Activated CD4-positive, alpha-beta memory T cell treated with anti-CD3 and anti-CD28 coated beads, Interleukin-2, amount 10 ng/mL, durations not matched to agents 7 days and 5 days (primary cell): ENCODE measurements around the gene GALNT7. TPM values are rescaled to one million over a fixed set of nuclear protein-coding genes. Genes with fewer than 3 reads are reported as not detected.

Experiments used
- CTCF ChIA-PET: fragments of 350-600 bp; sonication (Branson Sonifier 250); formaldehyde crosslinking; loops from one replicate; lab custom pipeline; 2021; ENCODE audit warnings: antibody characterized with exemption, inconsistent platforms; lab: Charles Lee
- POLR2A ChIA-PET: fragments of 350-600 bp; sonication (Branson Sonifier 250); formaldehyde crosslinking; loops from one replicate; lab custom pipeline; 2021; ENCODE audit warnings: antibody characterized with exemption; lab: Charles Lee
- DNase-seq: peaks from one replicate; pipeline ENCODE4 v3.0.0-alpha.2; 2020
- H3K27ac Mint-ChIP-seq: one replicate; pipeline ENCODE4 v1.8.0; 2021; ENCODE audit warnings: mild to moderate bottlenecking, mixed read lengths
- H3K27me3 Mint-ChIP-seq: one replicate; pipeline ENCODE4 v1.8.0; 2021; ENCODE audit warnings: mixed read lengths
- H3K36me3 Mint-ChIP-seq: one replicate; pipeline ENCODE4 v1.8.0; 2021; ENCODE audit warnings: low read depth, mixed read lengths
- H3K4me1 Mint-ChIP-seq: one replicate; pipeline ENCODE4 v1.8.0; 2021; ENCODE audit warnings: mixed read lengths
- H3K4me3 Mint-ChIP-seq: one replicate; pipeline ENCODE4 v1.8.0; 2021; ENCODE audit warnings: mild to moderate bottlenecking, mixed read lengths
- H3K9me3 Mint-ChIP-seq: one replicate; pipeline ENCODE4 v1.8.0; 2021; ENCODE audit warnings: mixed read lengths
- total RNA-seq, 2 experiments: library from RNA; stranded (reverse); gene quantifications; one replicate each; pipeline ENCODE4 v1.2.3, GENCODE V29; 2021

The GALNT7 gene
- total RNA-seq, 2 experiments from 2014 or later: 16.0 to 19.1 TPM

GRCh38 chr4:173139561-173139960 is 29.1 kb upstream of the GALNT7 start:
- peaks cover 3% of the 10 kb centered on the region for H3K27me3 Mint-ChIP-seq
- H3K36me3 Mint-ChIP-seq: no peaks in the 10 kb centered on the region
- H3K4me3 Mint-ChIP-seq: no peak overlapping the region
- no peaks in the 10 kb centered on the region for H3K9me3 Mint-ChIP-seq
- H3K4me1 Mint-ChIP-seq: no peaks in the 10 kb centered on the region
- CTCF ChIA-PET: no interaction called here
- POLR2A ChIA-PET: no interaction called here
- no peak for DNase-seq
- no peak overlapping the region for H3K27ac Mint-ChIP-seq

- H3K36me3 Mint-ChIP-seq: no peaks in the 10 kb centered on the region
- no peaks in the 10 kb centered on the region for H3K4me1 Mint-ChIP-seq
- no peaks in the 10 kb centered on the region for H3K9me3 Mint-ChIP-seq
- no peak for DNase-seq
- no peak overlapping the region for H3K27ac Mint-ChIP-seq
- no peak overlapping the region for H3K4me3 Mint-ChIP-seq
- peaks cover 1% of the 10 kb centered on the region for H3K27me3 Mint-ChIP-seq
- ChIA-PET CTCF (no interaction called here), POLR2A (no interaction called here)
Measured at GRCh38 chr4:173145131-173145530, 23.5 kb upstream of the GALNT7 start.

GRCh38 chr4:173146456-173146855 is 22.2 kb upstream of the GALNT7 start:
- Mint-ChIP-seq H3K4me3 (no peak overlapping the region), H3K27me3 (no peaks in the 10 kb centered on the region), H3K27ac (no peak overlapping the region), H3K9me3 (no peaks in the 10 kb centered on the region), H3K36me3 (no peaks in the 10 kb centered on the region), H3K4me1 (no peaks in the 10 kb centered on the region)
- no peak for DNase-seq
- ChIA-PET POLR2A (interaction anchor here (0.6 kb wide), 1 partner anchor 132 kb away, joined by 3 read pairs; no protein-coding TSS in a partner anchor), CTCF (no interaction called here)

GRCh38 chr4:173151496-173151895 is 17.1 kb upstream of the GALNT7 start:
- Mint-ChIP-seq H3K36me3 (no peaks in the 10 kb centered on the region), H3K27ac (no peak overlapping the region), H3K4me1 (no peaks in the 10 kb centered on the region), H3K9me3 (no peaks in the 10 kb centered on the region), H3K4me3 (no peak overlapping the region), H3K27me3 (no peaks in the 10 kb centered on the region)
- CTCF ChIA-PET: no interaction called here
- POLR2A ChIA-PET: no interaction called here
- DNase-seq: no peak

- Mint-ChIP-seq H3K27me3 (no peaks in the 10 kb centered on the region), H3K27ac (no peak overlapping the region), H3K9me3 (no peaks in the 10 kb centered on the region), H3K4me1 (no peaks in the 10 kb centered on the region), H3K36me3 (no peaks in the 10 kb centered on the region), H3K4me3 (no peak overlapping the region)
- ChIA-PET POLR2A (no interaction called here), CTCF (no interaction called here)
- no peak for DNase-seq
Measured at GRCh38 chr4:173152104-173152503, 16.5 kb upstream of the GALNT7 start.

- POLR2A ChIA-PET: no interaction called here
- no peak for DNase-seq
- Mint-ChIP-seq H3K27ac (no peak overlapping the region), H3K4me1 (no peaks in the 10 kb centered on the region), H3K4me3 (no peak overlapping the region), H3K27me3 (no peaks in the 10 kb centered on the region), H3K36me3 (no peaks in the 10 kb centered on the region), H3K9me3 (no peaks in the 10 kb centered on the region)
- CTCF ChIA-PET: no interaction called here
Measured at GRCh38 chr4:173153445-173153844, 15.2 kb upstream of the GALNT7 start.

- Mint-ChIP-seq H3K36me3 (peaks cover under 1% of the 10 kb centered on the region), H3K4me1 (no peaks in the 10 kb centered on the region), H3K4me3 (no peak overlapping the region), H3K27me3 (no peaks in the 10 kb centered on the region), H3K9me3 (no peaks in the 10 kb centered on the region), H3K27ac (no peak overlapping the region)
- no peak for DNase-seq
- ChIA-PET CTCF (no interaction called here), POLR2A (no interaction called here)
Measured at GRCh38 chr4:173159791-173160190, 8.8 kb upstream of the GALNT7 start.

- H3K27ac Mint-ChIP-seq: no peak overlapping the region
Measured at GRCh38 chr4:173160871-173161270, 7.7 kb upstream of the GALNT7 start.

GRCh38 chr4:173161311-173161710 is 7.3 kb upstream of the GALNT7 start:
- H3K9me3 Mint-ChIP-seq: no peaks in the 10 kb centered on the region
- no peaks in the 10 kb centered on the region for H3K27me3 Mint-ChIP-seq
- H3K27ac Mint-ChIP-seq: no peak overlapping the region
- ChIA-PET CTCF (no interaction called here), POLR2A (no interaction called here)
- peaks cover 2% of the 10 kb centered on the region for H3K36me3 Mint-ChIP-seq
- no peak for DNase-seq
- H3K4me1 Mint-ChIP-seq: peaks cover 3% of the 10 kb centered on the region
- no peak overlapping the region for H3K4me3 Mint-ChIP-seq

More at GRCh38 chr4:173160871-173161270, 7.7 kb upstream of the GALNT7 start:
- Mint-ChIP-seq H3K4me1 (peaks cover under 1% of the 10 kb centered on the region), H3K9me3 (no peaks in the 10 kb centered on the region), H3K4me3 (no peak overlapping the region), H3K27me3 (no peaks in the 10 kb centered on the region), H3K36me3 (peaks cover 2% of the 10 kb centered on the region)
- ChIA-PET POLR2A (no interaction called here), CTCF (no interaction called here)
- DNase-seq: no peak

- H3K27me3 Mint-ChIP-seq: no peaks in the 10 kb centered on the region
- no peak overlapping the region for H3K4me3 Mint-ChIP-seq
- ChIA-PET CTCF (interaction anchor here (0.9 to 1.3 kb wide), 2 partner anchors 136 to 142 kb away, joined by 4 to 5 read pairs; no protein-coding TSS in a partner anchor), POLR2A (interaction anchor here (1.2 kb wide), 1 partner anchor 168 kb away, joined by 3 read pairs; no protein-coding TSS in a partner anchor)
- H3K27ac Mint-ChIP-seq: no peak overlapping the region
- H3K4me1 Mint-ChIP-seq: peaks cover 19% of the 10 kb centered on the region
- no peaks in the 10 kb centered on the region for H3K9me3 Mint-ChIP-seq
- peaks cover 2% of the 10 kb centered on the region for H3K36me3 Mint-ChIP-seq
- DNase-seq: no peak
Measured at GRCh38 chr4:173165706-173166105, 2.9 kb upstream of the GALNT7 start.

- Mint-ChIP-seq H3K4me3 (no peak overlapping the region), H3K4me1 (peaks cover 27% of the 10 kb centered on the region), H3K9me3 (no peaks in the 10 kb centered on the region), H3K36me3 (peaks cover 2% of the 10 kb centered on the region), H3K27ac (no peak overlapping the region), H3K27me3 (no peaks in the 10 kb centered on the region)
- CTCF ChIA-PET: no interaction called here
- POLR2A ChIA-PET: interaction anchor here (3.1 kb wide), 1 partner anchor 167 kb away, joined by 43 read pairs; the partner anchor contains the start of gene HMGB2
- no peak for DNase-seq
Measured at GRCh38 chr4:173166491-173166890, 2.1 kb upstream of the GALNT7 start.

- no peaks in the 10 kb centered on the region for H3K27me3 Mint-ChIP-seq
- peaks cover 2% of the 10 kb centered on the region for H3K36me3 Mint-ChIP-seq
- peak overlapping the region; percentile 84 for H3K27ac Mint-ChIP-seq
- CTCF ChIA-PET: interaction anchor here (1.3 to 1.8 kb wide), 3 partner anchors 9 to 133 kb away, joined by 4 to 9 read pairs (median 4); no protein-coding TSS in a partner anchor
- POLR2A ChIA-PET: interaction anchor here (0.9 to 3.1 kb wide), 6 partner anchors 14 to 203 kb away, joined by 3 to 43 read pairs (median 4); partner anchors contain the start of genes HMGB2 and SAP30
- DNase-seq: peak; percentile 25
- H3K4me1 Mint-ChIP-seq: peaks cover 29% of the 10 kb centered on the region
- peak overlapping the region; percentile 94 for H3K4me3 Mint-ChIP-seq
- no peaks in the 10 kb centered on the region for H3K9me3 Mint-ChIP-seq
Measured at GRCh38 chr4:173167758-173168395, 734 bp upstream of the GALNT7 start.

- no peak for DNase-seq
- H3K27ac Mint-ChIP-seq: no peak overlapping the region
- peaks cover 2% of the 10 kb centered on the region for H3K36me3 Mint-ChIP-seq
- CTCF ChIA-PET: no interaction called here
- no peaks in the 10 kb centered on the region for H3K9me3 Mint-ChIP-seq
- POLR2A ChIA-PET: interaction anchor here (2.3 to 3.1 kb wide), 3 partner anchors 161 to 165 kb away, joined by 9 to 43 read pairs (median 12); partner anchors contain the start of gene HMGB2
- peaks cover 35% of the 10 kb centered on the region for H3K4me1 Mint-ChIP-seq
- no peaks in the 10 kb centered on the region for H3K27me3 Mint-ChIP-seq
- H3K4me3 Mint-ChIP-seq: no peak overlapping the region
Measured at GRCh38 chr4:173169178-173169427, 492 bp downstream of the GALNT7 start.
